Vagina (tissue), 2 donors: ENCODE data around the gene SLX4IP. TPM values are rescaled to one million over a fixed set of nuclear protein-coding genes. Genes with fewer than 3 reads are reported as not detected.
A peak's percentile ranks its signal among the peaks of the same experiment; 100 is the strongest.

Source experiments
- DNase-seq, 2 donors: peaks; one replicate each; pipeline ENCODE4 v3.0.0-alpha.2; 2017; ENCODE audit errors: extremely low spot score in 2 of 2
- H3K27ac ChIP-seq: fragments of 200-600 bp; sonication (generic); one replicate; pipeline ENCODE4 v1.5.1; 2019
- H3K27me3 ChIP-seq: fragments of 200-600 bp; sonication (generic); one replicate; pipeline ENCODE4 v1.5.1; 2019
- H3K36me3 ChIP-seq, 2 donors: fragments of 200-600 bp; sonication (generic); one replicate each; pipeline ENCODE4 v1.5.1; 2017 to 2019
- H3K4me1 ChIP-seq: fragments of 200-600 bp; sonication (generic); one replicate; pipeline ENCODE4 v1.5.1; 2019
- H3K4me3 ChIP-seq, 2 donors: fragments of 200-600 bp; sonication (generic); 1 replicate in 1 of 2; 2 replicates in 1 of 2; pipeline ENCODE4 v1.5.1; 2016 to 2019
- H3K9me3 ChIP-seq: fragments of 200-600 bp; sonication (generic); one replicate; pipeline ENCODE4 v1.5.1; 2019
- POLR2A ChIP-seq, 2 donors: fragments of 450-650 bp; IDR thresholded peaks; one replicate each; pipeline ENCODE4 v1.6.1; 2017; ENCODE audit warnings: antibody characterized with exemption in 2 of 2, mild to moderate bottlenecking in 2 of 2, moderate library complexity in 2 of 2
- POLR2AphosphoS5 ChIP-seq, 2 donors: sonication (generic); formaldehyde crosslinking; IDR thresholded peaks; one replicate each; pipeline ENCODE4 v1.9.0; 2017; ENCODE audit warnings: antibody characterized with exemption in 2 of 2, mild to moderate bottlenecking in 2 of 2, low read depth in 1 of 2; ENCODE audit not compliant: insufficient read depth in 1 of 2
- intact Hi-C: fragments of 100-400 bp; cut with DNase I; formaldehyde crosslinking; loops from one replicate; pipeline ENCODE4 v1.15.1; 2023
- total RNA-seq: library from RNA; depleted of rRNA; stranded (reverse); fragments of >200 nt; gene quantifications from one replicate; pipeline ENCODE4 v1.2.3, GENCODE V29; 2016
- TF ChIP-seq, protein P1 (sequence below), 3 experiments: fragments of 450-650 bp in 2 of 3; fragments of 200-600 bp in 1 of 3; sonication (generic) in 1 of 3; IDR thresholded peaks; one replicate each; pipeline ENCODE4 v1.5.1; 2017 to 2019; ENCODE audit warnings: antibody characterized with exemption in 3 of 3, mild to moderate bottlenecking in 2 of 3, moderate library complexity in 2 of 3

Gene SLX4IP
- 4.9 TPM for total RNA-seq

- Histone ChIP-seq H3K4me1 (peaks cover 44% of the 10 kb centered on the region), H3K27me3 (no peaks in the 10 kb centered on the region), H3K4me3 (peak within 1 kb of the TSS; percentile 93 to 94), H3K27ac (peak within 1 kb of the TSS; percentile 92), H3K36me3 (peaks cover 0 to 7% of the 10 kb centered on the region in 2 donors), H3K9me3 (no peaks in the 10 kb centered on the region)
- TF ChIP-seq POLR2AphosphoS5 (IDR thresholded peaks at IDR 0.05; ENCODE audit: insufficient read depth in 1 of 2, low read depth in 1 of 2), result peak; percentile 11 to 37
- TF ChIP-seq, protein P1, sequence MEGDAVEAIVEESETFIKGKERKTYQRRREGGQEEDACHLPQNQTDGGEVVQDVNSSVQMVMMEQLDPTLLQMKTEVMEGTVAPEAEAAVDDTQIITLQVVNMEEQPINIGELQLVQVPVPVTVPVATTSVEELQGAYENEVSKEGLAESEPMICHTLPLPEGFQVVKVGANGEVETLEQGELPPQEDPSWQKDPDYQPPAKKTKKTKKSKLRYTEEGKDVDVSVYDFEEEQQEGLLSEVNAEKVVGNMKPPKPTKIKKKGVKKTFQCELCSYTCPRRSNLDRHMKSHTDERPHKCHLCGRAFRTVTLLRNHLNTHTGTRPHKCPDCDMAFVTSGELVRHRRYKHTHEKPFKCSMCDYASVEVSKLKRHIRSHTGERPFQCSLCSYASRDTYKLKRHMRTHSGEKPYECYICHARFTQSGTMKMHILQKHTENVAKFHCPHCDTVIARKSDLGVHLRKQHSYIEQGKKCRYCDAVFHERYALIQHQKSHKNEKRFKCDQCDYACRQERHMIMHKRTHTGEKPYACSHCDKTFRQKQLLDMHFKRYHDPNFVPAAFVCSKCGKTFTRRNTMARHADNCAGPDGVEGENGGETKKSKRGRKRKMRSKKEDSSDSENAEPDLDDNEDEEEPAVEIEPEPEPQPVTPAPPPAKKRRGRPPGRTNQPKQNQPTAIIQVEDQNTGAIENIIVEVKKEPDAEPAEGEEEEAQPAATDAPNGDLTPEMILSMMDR (IDR thresholded peaks at IDR 0.05), result no peak
- no peak for TF ChIP-seq POLR2A (IDR thresholded peaks at IDR 0.05)
- intact Hi-C loops, result loop anchor here (2.0 kb wide), 1 partner anchor 238 kb away; the partner anchor contains the start of gene JAG1
- peak in 1 of 2 donors; percentile 96 for DNase-seq
Observed at GRCh38 chr20:10434832-10435812, at the start of gene SLX4IP. SLX4IP (plus strand) TSS chr20:10435305; CDS start chr20:10458205, 22,900 bp downstream.

- intact Hi-C loops, result no loop called here
- Histone ChIP-seq H3K4me1 (no peaks in the 10 kb centered on the region), H3K27ac (no peak overlapping the region), H3K9me3 (no peaks in the 10 kb centered on the region), H3K36me3 (no peaks in the 10 kb centered on the region), H3K27me3 (no peaks in the 10 kb centered on the region), H3K4me3 (no peak overlapping the region)
- no peak for DNase-seq
- TF ChIP-seq POLR2AphosphoS5 (IDR thresholded peaks at IDR 0.05; ENCODE audit: insufficient read depth in 1 of 2, low read depth in 1 of 2) (no peak), POLR2A (IDR thresholded peaks at IDR 0.05) (no peak)
- TF ChIP-seq, protein P1 (IDR thresholded peaks at IDR 0.05), result no peak
Observed at GRCh38 chr20:10385850-10386544, 49.1 kb upstream of the SLX4IP start.

GRCh38 chr20:10387686-10388085 is 47.4 kb upstream of the SLX4IP start:
- DNase-seq, result no peak
- Histone ChIP-seq H3K4me1 (no peaks in the 10 kb centered on the region), H3K4me3 (no peak overlapping the region), H3K9me3 (no peaks in the 10 kb centered on the region), H3K27ac (no peak overlapping the region), H3K36me3 (no peaks in the 10 kb centered on the region), H3K27me3 (no peaks in the 10 kb centered on the region)
- intact Hi-C loops, result no loop called here
- TF ChIP-seq, protein P1 (IDR thresholded peaks at IDR 0.05), result no peak
- TF ChIP-seq POLR2A (IDR thresholded peaks at IDR 0.05) (no peak), POLR2AphosphoS5 (IDR thresholded peaks at IDR 0.05; ENCODE audit: insufficient read depth in 1 of 2, low read depth in 1 of 2) (no peak)

DNA sequence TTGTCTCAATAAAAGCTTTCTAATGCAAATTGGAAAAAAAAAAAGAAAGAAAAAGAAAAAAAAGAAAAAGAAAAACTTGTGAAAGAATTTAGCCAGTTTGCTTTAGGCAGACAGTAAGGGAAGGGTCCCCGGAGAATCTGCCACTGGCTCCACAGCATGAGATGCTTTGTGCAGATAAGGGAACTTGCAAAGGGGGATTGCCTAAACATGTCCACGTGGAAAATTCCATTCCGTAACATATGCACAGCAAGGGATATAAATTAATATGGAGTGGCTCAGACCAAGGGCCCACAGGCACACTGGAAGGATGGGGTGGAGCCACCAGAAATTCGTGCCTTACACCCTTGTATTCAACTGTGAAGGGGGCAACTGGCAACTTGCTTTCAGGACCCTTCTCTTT is 46.5 kb upstream of the SLX4IP start:
- Histone ChIP-seq H3K27ac (no peak overlapping the region), H3K9me3 (no peaks in the 10 kb centered on the region), H3K4me3 (no peak overlapping the region), H3K27me3 (no peaks in the 10 kb centered on the region), H3K4me1 (no peaks in the 10 kb centered on the region), H3K36me3 (no peaks in the 10 kb centered on the region)
- DNase-seq, result no peak
- intact Hi-C loops, result no loop called here
- TF ChIP-seq POLR2AphosphoS5 (IDR thresholded peaks at IDR 0.05; ENCODE audit: insufficient read depth in 1 of 2, low read depth in 1 of 2), result no peak
- TF ChIP-seq, protein P1 (IDR thresholded peaks at IDR 0.05), result no peak
- TF ChIP-seq POLR2A (IDR thresholded peaks at IDR 0.05), result no peak
